Activated CD8-positive, alpha-beta memory T cell treated with anti-CD3 and anti-CD28 coated beads for 48 hours (primary cell): ENCODE measurements around the gene FLACC1.
"Not testable (repeated sequence)": the region's sequence is repeated elsewhere in the genome, so short reads cannot be mapped to it uniquely, and the experiment has no call there.

Experiments used
- DNase-seq, 3 experiments: peaks; one replicate each; pipeline ENCODE4 v3.0.0-alpha.2; 2020; ENCODE audit warnings: low read depth in 2 of 3, low spot score in 2 of 3

FLACC1 gene, protein sequence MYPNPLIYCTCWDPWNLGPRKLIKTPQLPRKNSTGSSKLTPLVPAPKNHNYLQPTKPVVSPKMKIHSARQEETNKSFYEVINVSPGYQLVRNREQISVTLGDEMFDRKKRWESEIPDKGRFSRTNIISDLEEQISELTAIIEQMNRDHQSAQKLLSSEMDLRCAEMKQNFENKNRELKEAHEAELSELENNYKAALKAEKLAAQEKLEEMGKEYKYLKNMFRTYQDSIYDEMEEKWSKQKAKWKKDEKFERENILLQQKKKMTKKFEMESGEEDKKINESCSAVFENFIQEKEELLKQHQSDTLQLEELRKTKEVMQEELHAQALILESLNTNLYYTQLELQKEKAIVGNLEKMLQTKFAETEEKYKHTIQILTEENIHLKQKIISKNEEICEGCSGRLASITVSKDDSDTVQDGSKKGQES

DNA sequence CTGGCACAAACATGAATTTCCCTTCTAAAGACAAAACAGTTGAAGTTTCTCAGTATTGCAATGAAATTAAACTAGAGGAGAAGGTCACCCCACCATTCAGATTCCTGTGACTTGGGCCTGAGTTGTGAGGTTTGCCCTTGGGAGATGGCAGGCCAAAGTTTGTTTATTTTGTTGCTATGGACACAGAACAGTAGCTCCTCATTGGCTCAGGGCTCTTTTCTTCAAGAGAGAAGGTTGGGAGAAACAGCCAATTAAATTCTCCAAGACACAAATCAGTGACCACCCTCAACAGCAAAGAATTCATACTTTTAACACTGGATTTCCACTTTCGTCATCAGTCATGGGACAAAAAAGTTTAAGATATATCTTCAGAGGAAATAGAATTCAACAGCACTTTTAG, at the start of gene FLACC1:
Gene FLACC1, minus strand, starts transcription at position 125 of the 400 bp plus-strand sequence. CDS start 5,941 bp downstream, outside the sequence.
- DNase-seq, result no peak

DNA sequence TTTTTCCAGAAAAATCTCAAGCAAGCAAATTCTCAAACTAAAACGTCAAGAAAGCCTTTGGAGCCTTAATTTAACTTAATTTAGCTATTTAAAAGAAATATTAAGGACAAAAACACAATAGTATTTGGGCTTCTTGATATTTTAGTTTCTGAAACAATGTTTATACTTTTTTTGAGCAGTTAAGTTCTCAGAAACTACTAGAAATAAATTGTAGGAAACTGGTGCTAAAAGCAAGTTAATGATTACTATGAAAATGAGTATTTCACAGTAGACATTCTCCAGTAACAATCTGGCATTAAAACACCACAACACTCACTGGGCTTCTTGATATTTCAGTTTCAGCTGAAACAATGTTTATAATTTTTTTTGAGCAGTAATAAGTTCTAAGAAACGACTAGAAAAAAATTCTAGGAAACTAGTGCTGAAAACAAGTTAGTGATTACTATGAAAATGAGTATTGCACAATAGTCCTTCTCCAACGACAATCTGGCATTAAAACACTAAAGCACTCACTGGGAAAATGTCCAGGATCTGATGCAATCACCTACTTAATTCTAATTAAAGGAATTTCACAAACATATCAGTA, 49.0 kb upstream of the FLACC1 start:
- DNase-seq, result no peak

DNA sequence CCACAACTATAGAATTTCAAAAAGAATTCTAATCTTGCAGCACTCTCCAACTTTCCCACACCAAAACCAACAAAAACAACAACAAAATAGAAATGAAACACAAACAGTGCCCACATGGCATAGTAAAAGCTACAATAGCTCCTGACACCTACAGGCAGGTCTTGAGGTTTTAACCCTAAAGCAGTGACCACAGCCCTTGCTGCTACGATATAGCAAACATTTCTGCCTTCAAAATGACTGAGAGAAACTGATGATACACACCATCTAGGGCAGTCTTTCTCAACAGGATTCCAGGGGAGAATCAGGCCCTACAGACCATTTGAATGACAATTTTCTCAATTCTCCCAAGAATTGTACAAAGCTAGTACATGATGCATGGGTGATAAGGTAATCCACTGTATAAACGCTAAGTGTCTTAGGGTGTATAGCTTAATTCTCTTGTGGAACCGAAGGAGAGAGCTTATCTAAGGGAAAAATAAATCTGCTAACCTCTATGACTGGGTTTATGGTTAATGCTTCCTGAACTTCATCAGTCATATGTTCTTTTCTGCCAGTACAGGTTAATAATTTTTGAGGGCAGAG, 47.6 kb upstream of the FLACC1 start:
- no peak for DNase-seq

DNA sequence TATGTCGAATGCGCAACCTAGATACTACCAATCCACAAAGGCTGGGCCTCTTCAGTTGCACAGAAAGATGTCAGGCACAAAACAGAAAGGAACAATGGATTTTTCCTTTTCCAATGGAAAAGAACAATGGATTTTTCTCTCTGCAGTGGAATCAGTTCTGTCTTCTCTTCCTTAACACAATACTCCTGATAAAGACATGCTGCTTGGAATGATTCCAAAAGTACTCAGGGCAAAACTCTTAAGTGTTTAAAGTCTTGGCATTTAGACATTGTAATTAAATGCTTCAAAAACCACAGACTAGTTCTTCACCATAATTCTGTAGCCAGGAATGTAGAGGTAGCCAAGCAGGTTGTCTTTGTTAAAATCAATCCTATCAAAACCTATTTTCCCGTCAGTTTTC, 46.7 kb upstream of the FLACC1 start:
- DNase-seq, result no peak

DNA sequence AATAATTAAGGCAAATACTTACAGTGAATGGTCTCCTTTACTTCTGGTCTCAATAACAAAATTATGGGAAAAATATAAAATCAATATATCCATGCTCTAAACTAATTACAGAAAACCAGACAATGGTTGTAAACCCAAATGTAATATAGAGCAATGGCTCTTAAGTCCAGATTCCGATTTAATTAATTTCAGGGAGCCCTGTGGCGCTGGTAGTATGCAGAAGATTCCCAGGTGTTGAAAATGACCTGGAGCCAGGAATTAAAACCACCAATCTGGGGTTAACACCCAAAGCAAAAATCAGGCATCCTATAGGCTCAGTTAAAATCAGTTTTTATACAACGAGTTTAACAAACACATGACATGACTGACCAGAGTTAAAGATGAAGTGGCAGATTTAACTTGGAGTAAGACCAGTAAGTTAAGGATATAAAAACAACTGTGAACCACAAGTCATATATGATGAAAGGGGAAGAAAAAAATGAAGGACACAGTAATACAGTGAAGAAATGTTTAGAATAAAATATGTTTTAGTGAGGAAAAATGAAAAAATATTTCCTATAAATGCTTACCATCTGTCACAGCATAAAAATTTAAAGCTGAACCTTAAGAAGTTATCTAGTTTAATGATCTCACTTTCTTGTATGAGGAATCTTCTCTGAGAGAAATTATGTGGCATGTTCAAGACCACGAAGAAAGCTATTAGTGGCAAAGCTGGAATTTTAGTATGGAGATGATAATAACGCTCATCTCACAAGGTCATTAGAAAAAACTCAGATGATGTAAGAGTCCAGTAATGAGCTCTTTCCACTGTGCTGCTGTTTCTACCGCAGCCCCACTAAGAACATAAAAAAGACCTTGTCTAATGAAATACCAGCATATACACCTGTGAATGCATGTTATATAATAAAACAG, 45.8 kb upstream of the FLACC1 start:
- DNase-seq, result no peak

DNA sequence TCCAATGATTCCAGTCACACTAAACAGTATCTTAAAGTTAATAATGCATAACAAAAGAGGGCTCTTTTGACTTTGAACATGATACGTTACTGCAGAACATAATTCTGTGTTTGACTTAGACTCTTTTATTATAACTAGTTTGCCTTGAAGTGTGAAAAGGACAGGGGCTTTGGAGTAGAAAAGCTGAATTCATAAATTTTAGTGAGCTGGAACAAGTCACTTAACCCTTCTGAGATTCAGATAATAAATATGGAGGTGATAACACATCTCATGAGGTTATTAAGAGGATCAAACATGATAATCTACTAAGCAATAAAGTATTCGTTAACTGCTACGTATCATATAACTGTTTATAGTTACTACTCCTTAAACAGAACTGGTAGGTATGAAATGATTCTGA, 44.7 kb upstream of the FLACC1 start:
- DNase-seq, result no peak

DNA sequence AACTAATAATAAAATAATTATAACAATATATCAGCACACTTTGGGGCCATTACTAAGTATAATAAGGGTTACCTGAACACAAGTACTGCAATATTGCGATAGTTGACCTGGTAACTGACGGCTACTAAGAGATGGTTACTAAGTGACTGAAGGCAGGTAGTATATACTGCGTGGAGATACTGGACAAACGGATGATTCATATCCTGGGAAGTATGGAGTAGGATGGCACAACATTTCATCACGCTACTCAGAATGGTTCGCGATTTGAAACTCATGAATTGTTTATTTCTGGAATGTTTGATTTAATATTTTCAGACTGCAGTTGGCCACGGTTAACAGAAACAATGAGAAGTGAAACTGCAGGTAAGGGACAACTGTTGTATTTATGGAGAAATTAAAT, 39.5 kb upstream of the FLACC1 start:
- no peak for DNase-seq

DNA sequence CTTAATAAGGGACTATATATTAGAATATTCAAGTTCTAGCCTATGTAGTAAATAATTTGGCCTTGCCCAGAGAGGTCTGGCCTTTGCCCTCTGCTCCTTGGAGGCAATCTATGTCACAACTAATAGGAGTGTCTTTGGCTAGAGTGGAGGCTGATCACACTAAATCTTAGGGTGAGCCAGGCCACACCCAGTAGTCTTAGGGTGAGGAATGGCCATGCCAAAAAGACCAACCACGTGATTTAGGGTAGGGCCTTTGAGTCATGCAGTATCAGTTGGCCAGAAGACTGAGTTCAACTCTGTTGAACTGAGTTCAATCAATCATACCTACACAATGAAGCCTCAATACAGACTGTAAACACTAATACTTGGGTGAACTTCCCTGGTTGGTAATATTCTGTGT, 26.0 kb upstream of the FLACC1 start:
- no peak for DNase-seq

DNA sequence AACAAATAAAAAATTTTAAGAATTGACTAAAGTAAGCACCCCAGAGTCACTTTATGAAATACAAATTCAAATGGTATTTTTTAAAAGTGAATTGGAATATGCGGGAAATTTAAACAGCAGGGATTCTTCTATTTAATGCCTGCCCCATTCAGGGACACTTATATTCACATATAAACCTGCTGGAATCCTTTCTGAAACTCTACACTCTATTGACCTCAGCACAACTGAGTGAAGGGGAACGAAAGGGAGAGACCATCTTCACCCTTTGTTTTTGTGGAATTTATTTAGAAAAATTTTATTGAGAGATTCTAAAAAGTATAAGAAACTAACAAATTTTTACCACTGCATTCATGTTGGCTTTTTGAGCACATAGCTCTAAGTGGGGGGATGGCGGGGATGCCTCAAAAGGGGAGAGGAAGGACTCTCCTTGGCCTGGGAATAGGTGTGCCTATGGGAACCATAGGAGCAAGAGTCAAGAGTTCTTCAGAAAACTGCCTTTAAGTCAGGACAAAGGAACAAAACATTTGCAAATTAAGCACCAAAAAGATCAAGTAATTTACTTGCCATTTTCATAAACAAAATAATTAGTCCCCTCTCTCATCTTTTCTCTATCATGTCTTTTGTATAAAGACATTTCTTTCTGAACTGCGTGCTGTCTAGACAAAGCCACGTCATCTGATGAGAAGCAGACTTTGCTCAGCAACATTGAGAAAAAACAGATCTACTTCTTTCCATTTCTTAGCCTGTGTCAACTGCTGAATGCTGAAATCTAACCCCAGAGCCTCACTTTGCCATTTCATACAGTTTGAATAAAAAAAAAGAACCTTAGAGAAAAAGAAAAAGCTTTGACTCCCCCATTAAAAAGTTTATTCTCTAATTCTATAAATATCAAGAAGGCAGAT, 21.6 kb upstream of the FLACC1 start:
- DNase-seq, result no peak

DNA sequence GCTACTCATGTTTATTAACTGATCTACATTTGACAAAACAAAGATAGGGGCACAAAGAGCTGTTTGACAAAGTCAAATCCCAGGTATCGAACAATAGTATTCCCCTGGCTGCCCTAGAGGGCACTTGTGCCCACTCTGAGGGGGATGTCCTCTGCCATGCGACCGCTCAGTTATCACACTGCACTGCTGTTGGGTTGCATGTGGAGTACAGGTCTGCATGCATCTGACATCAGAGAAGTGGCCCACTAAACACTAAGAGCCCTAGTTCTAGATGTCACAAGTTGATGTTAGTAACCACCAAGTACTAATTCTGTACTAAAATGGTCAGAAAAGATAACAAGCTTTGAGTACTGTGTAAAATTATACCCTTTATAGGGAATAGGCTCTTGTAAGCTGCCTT, 20.1 kb upstream of the FLACC1 start:
- DNase-seq, result no peak

DNA sequence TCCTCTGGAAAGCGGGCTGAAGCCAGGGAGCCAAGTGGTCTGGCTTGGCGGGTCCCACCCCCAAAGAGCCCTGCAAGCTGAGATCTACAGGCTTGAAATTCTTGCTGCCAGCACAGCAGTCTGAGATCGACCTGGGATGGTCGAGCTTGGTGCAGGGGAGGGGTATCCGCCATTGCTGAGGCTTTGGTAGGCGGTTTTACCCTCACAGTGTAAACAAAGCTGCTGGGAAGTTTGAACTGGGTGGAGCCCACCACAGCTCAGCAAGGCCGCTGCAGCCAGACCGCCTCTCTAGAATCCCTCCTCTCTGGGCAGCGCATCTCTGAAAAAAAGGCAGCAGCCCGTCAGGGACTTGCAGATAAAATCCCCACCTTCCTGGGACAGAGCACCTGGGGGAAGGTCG, 12.6 kb upstream of the FLACC1 start:
- DNase-seq, result no peak

DNA sequence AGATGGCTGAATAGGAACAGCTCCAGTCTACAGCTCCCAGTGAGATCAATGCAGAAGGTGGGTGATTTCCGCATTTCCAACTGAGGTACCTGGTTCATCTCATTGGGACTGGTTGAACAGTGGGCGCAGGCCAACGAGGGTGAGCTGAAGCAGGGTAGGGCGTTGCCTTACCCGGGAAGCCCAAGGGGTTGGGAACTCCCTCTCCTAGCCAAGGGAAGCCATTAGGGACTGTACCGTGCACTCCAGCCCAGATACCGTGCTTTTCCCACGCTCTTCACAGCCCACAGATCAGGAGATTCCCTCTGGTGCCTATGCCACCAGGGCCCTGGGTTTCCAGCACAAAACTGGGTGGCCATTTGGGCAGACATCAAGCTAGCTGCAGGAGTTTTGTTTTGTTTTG, 12.2 kb upstream of the FLACC1 start:
- DNase-seq, result not testable (repeated sequence)

DNA sequence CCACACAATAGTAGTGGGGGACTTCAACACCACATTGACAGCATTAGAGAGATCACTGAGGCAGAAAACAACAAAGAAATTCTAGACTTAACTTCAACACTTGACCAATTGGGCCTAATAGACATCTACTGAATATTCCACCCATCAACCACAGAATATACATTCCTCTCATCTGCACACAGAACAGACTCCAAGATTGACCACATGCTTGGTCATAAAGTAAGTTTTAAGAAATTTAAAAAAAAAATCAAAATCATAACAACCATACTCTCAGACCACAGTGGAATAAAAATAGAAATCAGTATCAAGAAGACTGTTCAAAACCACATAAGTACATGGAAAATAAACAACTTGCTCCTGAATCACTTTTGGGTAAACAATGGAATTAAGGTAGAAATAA, 9.0 kb upstream of the FLACC1 start:
- no peak for DNase-seq

DNA sequence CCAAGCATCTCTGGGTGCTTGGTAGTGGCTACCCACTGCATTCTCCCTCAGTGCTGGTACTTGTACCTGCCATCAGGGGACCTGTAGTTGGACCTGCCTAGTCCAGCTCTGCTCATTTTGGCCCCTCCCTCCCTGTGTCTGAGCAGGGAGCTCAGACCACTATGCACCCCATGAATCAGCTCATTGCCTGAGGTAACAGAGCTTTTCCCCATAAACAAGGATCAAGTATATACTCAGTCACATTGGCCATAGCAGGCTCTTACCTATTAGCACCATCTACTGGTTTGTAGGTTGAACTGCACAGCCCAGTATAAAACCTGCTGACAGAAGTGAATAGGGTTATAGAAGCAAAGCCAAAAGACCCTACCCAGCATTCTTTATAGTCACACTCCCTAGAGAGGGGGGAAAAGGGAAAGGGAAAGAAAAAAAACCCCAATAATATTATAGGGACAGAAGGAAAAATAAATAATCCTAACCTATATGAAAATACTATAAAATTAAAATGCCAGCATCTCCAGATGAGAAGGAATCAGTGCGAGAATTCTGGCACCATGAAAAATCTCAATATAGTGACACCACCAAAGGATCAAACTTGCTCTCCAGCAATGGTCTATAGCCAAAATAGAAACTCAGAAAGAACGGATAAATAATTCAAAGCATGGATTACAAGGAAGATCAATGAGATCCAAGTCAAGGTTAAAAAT, 6.9 kb upstream of the FLACC1 start:
- no peak for DNase-seq

DNA sequence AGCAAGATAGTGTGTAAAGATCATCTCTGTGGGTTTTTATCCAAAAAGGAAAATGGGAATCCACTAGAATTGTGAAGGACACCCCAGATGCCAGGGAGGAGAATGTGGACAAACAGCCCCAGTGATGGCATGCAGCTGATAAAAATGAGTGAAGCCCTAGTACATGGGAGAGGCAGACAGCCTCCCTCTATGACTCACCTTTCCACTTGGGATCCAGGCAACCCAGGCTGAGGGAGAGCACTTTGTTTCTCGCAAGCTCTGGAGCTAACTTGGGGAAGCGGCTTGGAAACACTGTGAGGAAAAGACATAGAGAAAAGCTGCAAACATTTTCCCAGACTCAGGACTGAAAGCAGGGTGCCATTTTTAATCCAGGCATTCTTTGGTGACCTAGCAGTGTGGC, 5.3 kb upstream of the FLACC1 start:
- no peak for DNase-seq

DNA sequence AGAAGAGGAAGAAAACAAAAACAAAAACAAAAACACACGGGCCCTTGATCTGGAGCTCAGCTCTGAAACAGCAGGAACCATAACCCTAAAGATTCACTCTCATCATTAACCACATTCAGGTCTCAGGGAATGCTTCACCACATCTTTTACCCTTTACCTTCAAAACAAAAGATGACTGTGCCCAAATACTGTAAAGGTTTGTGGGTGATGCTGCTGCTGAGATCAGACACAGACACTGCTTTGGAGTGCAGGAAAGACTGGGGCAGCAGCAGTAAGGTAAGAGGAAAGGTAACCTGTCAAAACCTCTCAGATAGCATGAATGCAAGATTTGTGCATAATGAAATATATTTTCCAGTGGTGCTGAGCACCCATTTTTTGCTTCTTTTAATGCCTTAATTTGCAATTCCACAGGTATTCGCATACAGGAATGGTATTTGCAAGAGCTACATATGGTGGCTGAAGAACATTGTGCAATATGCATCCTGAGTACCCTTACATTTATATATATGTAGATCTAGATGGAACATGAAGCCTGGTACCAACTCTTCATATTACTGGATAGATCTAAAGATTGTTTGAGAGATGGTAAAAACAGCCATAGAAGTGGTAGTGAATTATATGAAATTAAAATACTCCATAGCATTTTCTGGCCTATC, 4.1 kb upstream of the FLACC1 start:
- DNase-seq, result no peak

DNA sequence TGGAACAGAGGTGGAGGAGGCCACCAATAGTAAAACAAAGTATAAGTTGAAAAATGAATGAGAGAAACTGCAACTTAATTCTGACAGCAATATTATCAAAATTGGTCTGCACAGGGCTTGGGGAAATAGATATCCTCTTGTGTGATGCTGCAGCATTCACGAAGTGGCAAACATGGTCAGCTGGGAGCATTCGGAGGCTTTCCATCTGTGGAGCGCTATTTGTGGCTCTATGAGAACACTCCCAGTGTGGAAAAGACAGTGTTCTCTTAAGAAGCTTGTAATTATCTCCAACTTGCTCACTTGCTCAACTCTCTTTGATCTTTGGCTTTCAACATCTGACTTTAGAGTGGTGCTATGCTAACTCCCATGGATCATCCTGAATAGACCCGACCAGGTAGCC, 3.1 kb upstream of the FLACC1 start:
- no peak for DNase-seq

DNA sequence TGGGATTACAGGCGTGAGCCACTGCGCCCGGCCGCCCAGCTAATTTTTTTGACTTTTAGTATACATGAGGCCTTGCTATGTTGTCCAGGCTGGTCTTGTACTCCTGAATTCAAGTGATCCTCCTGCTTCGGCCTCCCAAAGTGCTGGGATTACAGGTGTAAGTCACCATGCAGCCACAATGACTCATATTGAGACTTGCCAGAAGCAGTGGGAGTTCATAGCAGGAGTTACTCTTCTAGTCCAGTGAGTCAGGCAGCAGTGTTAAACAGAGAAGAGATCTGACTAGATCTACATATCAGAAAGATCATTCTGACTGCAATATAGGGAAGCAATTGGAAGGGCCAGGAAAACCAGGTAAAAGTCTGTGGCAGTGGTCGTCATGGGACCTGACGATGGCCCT, 1.5 kb upstream of the FLACC1 start:
- DNase-seq, result no peak

DNA sequence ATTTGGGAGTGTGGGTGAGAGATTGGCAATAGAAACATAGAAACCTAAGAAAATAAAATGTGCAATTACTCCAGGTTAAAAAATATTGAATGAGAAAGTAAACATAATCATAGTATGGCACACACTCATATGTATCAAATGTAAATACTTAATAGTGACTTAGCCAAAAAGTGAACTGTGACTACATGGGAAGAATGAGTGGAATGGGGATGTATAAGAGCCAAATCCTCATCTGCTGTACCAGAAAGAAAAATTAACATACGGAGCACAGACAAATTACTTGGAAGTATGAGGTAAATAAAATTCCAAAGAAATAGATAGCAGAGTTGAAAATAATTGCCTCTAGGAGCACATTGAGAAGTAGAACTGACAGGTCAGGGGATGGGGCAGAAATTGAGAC, 4.0 kb downstream of the FLACC1 start:
- DNase-seq, result no peak
